Measurements from ENCODE around the gene TMEM109. TPM values are rescaled to one million over a fixed set of nuclear protein-coding genes. Genes with fewer than 3 reads are reported as not detected.

The TMEM109 gene
- total and polyA plus RNA-seq, 2 of the 8 experiments (the other 6 are each of a cell fraction or from before 2014, with no cell fraction given), result 27.3 to 30.3 TPM

DNA sequence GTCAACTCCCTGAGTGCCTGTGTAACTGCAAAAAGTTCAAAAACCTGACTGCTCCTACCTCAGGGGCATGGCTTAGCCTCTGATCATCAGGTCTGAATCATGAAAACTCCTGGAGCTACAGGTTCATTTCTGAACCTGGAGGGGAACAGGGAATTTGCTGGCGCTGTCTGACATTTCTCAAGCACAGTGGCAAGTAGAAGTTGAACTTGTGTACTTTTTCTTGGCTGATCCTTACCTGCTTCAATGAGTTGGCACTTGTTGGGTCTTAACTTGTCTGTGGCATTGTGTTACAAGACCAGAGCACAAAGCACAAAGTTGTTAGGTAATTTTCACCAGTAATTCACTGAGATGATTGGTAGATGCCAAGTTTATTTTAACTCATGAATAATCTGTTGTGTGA is 3.3 kb downstream of the TMEM109 start:
- TF ChIP-seq EP300 (IDR thresholded peaks at IDR 0.05; ENCODE audit: borderline replicate concordance in 1 of 2, low read depth in 2 of 2, low read length in 2 of 2), result no peak
- TF ChIP-seq JUN (IDR thresholded peaks at IDR 0.05; ENCODE audit: low read depth, low read length), result no peak
- no peak for TF ChIP-seq ATF3 (IDR thresholded peaks at IDR 0.05; ENCODE audit: insufficient read depth, low read depth, low read length)
- TF ChIP-seq NANOG (IDR thresholded peaks at IDR 0.05; ENCODE audit: insufficient read depth, low read depth, low read length, poor library complexity, severe bottlenecking), result no peak
- TF ChIP-seq, protein P1, sequence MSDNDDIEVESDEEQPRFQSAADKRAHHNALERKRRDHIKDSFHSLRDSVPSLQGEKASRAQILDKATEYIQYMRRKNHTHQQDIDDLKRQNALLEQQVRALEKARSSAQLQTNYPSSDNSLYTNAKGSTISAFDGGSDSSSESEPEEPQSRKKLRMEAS (IDR thresholded peaks at IDR 0.05), result no peak
- TF ChIP-seq CTBP2 (IDR thresholded peaks at IDR 0.05; ENCODE audit: borderline replicate concordance, insufficient read depth, insufficient read length, low read length), result no peak
- TF ChIP-seq SP1 (IDR thresholded peaks at IDR 0.05; ENCODE audit: low read depth, low read length), result no peak
- TF ChIP-seq ZNF274 (IDR thresholded peaks at IDR 0.05; ENCODE audit: borderline replicate concordance, extremely low read depth, low read length), result no peak
- TF ChIP-seq POLR2A (IDR thresholded peaks at IDR 0.05; ENCODE audit: control extremely low read depth in 1 of 2, low read depth in 2 of 2, low read length in 2 of 2), result no peak
- TF ChIP-seq KDM1A (IDR thresholded peaks at IDR 0.05; ENCODE audit: borderline replicate concordance, low read length), result no peak
- TF ChIP-seq SP4 (IDR thresholded peaks at IDR 0.05; ENCODE audit: low read length), result no peak
- no peak for TF ChIP-seq TAF7 (optimal IDR thresholded peaks at IDR 0.05; ENCODE audit: borderline replicate concordance, low read depth, low read length)
- TF ChIP-seq YY1 (IDR thresholded peaks at IDR 0.05; ENCODE audit: low read depth, low read length), result no peak
- TF ChIP-seq CREB1 (IDR thresholded peaks at IDR 0.05), result no peak
- Histone ChIP-seq H3K79me2 (ENCODE audit: control insufficient read depth in 1 of 2, insufficient read depth in 2 of 2, low read length in 2 of 2) (peaks cover 5 to 24% of the 10 kb centered on the region in 2 experiments), H3K23ac (ENCODE audit: insufficient read length) (no peak overlapping the region), H4K5ac (ENCODE audit: insufficient read length, low read depth, low read length) (no peak overlapping the region), H2BK15ac (ENCODE audit: low read length) (no peak overlapping the region), H2BK5ac (ENCODE audit: low read depth, low read length) (no peak overlapping the region), H3K4ac (replicated peaks; ENCODE audit: insufficient read length, low read depth, low read length) (no peak overlapping the region), H4K20me1 (replicated peaks in 1 of 2; ENCODE audit: control insufficient read depth in 1 of 2, insufficient read depth in 2 of 2, low read length in 2 of 2) (peaks cover 0 to 13% of the 10 kb centered on the region in 2 experiments), H3K4me3 (ENCODE audit: extremely low read depth in 1 of 4, insufficient read depth in 2 of 4, low read depth in 3 of 4, low read length in 4 of 4) (no peak overlapping the region), H3K56ac (replicated peaks; ENCODE audit: insufficient read length, low read depth, low read length) (no peak overlapping the region), H3K36me3 (ENCODE audit: control insufficient read depth in 2 of 4, insufficient read depth in 4 of 4, low read length in 3 of 4) (peaks cover 3 to 14% (median 9%) of the 10 kb centered on the region in 4 experiments; a peak in 5 of 8 replicates), H2BK120ac (replicated peaks; ENCODE audit: low read depth, low read length) (no peak overlapping the region), H3K9me3 (ENCODE audit: insufficient read depth in 2 of 2, low read depth in 1 of 2, low read length in 1 of 2) (no peaks in the 10 kb centered on the region), H3K14ac (ENCODE audit: insufficient read length) (no peak overlapping the region), H2AFZ (ENCODE audit: low read length) (no peak overlapping the region), H2AK5ac (ENCODE audit: low read depth, low read length) (no peak overlapping the region), H4K8ac (ENCODE audit: extremely low read depth, insufficient read depth, low read length) (no peak overlapping the region), H3K27me3 (replicated peaks in 1 of 4; ENCODE audit: control insufficient read depth in 3 of 4, extremely low read depth in 1 of 4, insufficient read depth in 3 of 4, low read length in 3 of 4) (no peaks in the 10 kb centered on the region; a peak in 1 of 7 replicates), H3K9ac (replicated peaks in 1 of 4; ENCODE audit: extremely low read depth in 1 of 4, low read depth in 3 of 4, low read length in 3 of 4) (no peak overlapping the region), H2BK20ac (ENCODE audit: low read length) (no peak overlapping the region), H3K18ac (ENCODE audit: extremely low read depth, low read length) (no peak overlapping the region), H3K4me2 (ENCODE audit: insufficient read depth in 1 of 2, low read depth in 2 of 2, low read length in 2 of 2) (no peak overlapping the region), H3K79me1 (ENCODE audit: low read depth, low read length) (no peaks in the 10 kb centered on the region; the same call in 1 of the 2 replicates), H3K4me1 (replicated peaks in 1 of 4; ENCODE audit: control insufficient read depth in 3 of 4, insufficient read depth in 4 of 4, low read length in 3 of 4) (peaks cover 10 to 27% (median 18%) of the 10 kb centered on the region in 4 experiments), H3K27ac (ENCODE audit: low read depth, low read length) (no peak overlapping the region), H4K91ac (replicated peaks; ENCODE audit: insufficient read length, low read length) (no peak overlapping the region), H2BK12ac (ENCODE audit: low read depth, low read length) (peak overlapping the region; percentile 13; the same call in 1 of the 2 replicates), H3K23me2 (ENCODE audit: low read depth, low read length) (peaks cover 8% of the 10 kb centered on the region)
- 100% methylated on average over 1 of the region's 1 CpG; no CpG with 5 or more reads in 1 of the 2 experiments for WGBS, 2 experiments (ENCODE audit: extremely low coverage in 1 of 2, insufficient coverage in 1 of 2, insufficient read length in 1 of 2, insufficient replicate concordance in 2 of 2, low coverage in 1 of 2, low lambda C conversion rate in 2 of 2, missing lambda C conversion rate in 1 of 2)
- ChIA-PET CTCF (ENCODE audit: partially characterized antibody) (interaction anchor here (1.2 kb wide), 2 partner anchors 12 to 28 kb away, joined by 3 to 4 read pairs; no protein-coding TSS in a partner anchor), POLR2A (ENCODE audit: partially characterized antibody) (interaction anchor here (4.2 kb wide), 1 partner anchor 12 kb away, joined by 28 read pairs; the partner anchor contains the start of gene PRPF19)
- DNase-seq (ENCODE audit: low read depth in 1 of 2, low spot score in 2 of 2) (no peak), FAIRE-seq (no peak)
